Stomach (tissue), 4 donors: Measurements from ENCODE around the gene CD74.

Experiments used
- CTCF ChIP-seq, 7 experiments: fragments of 450-650 bp in 4 of 7; fragments of 200-600 bp in 3 of 7; sonication (generic) in 3 of 7; IDR thresholded peaks; one replicate each; pipeline ENCODE4 v1.5.1; 2016 to 2019; ENCODE audit warnings: antibody characterized with exemption in 7 of 7, control low read depth in 2 of 7, mild to moderate bottlenecking in 1 of 7
- POLR2A ChIP-seq, 4 donors: fragments of 450-650 bp; IDR thresholded peaks; one replicate each; pipeline ENCODE4 v1.6.1; 2016; ENCODE audit warnings: antibody characterized with exemption in 4 of 4, control low read depth in 2 of 4, mild to moderate bottlenecking in 1 of 4, moderate library complexity in 1 of 4
- POLR2AphosphoS5 ChIP-seq, 3 donors: sonication (generic); formaldehyde crosslinking; IDR thresholded peaks; one replicate each; pipeline ENCODE4 v1.6.1; 2016; ENCODE audit warnings: antibody characterized with exemption in 3 of 3

- TF ChIP-seq POLR2AphosphoS5 (IDR thresholded peaks at IDR 0.05) (no peak), POLR2A (IDR thresholded peaks at IDR 0.05) (no peak), CTCF (IDR thresholded peaks at IDR 0.05) (no peak)
Observed at GRCh38 chr5:150353032-150353675, 59.6 kb downstream of the CD74 start.
